PC-9 (cell line): ENCODE measurements around the gene CARNS1. TPM values are rescaled to one million over a fixed set of nuclear protein-coding genes. Genes with fewer than 3 reads are reported as not detected.

Experiments
- BruUV-seq: library from RNA; stranded (reverse); fragments of 400-500 nt; replicated peaks from 2 replicates; lab custom pipeline; 2021; lab: Mats Ljungman, UMichigan
- CTCF ChIA-PET: fragments of 300-600 bp; sonication (Branson Sonifier 250); formaldehyde crosslinking; loops from one replicate; lab custom pipeline; 2022; ENCODE audit warnings: antibody characterized with exemption; lab: Charles Lee
- POLR2A ChIA-PET: fragments of 300-600 bp; sonication (Branson Sonifier 250); formaldehyde crosslinking; loops from one replicate; lab custom pipeline; 2022; ENCODE audit warnings: antibody characterized with exemption; ENCODE audit not compliant: unreplicated experiment; lab: Charles Lee
- DNase-seq, 2 experiments: peaks; one replicate each; pipeline versions ENCODE4 v3.0.0 to v3.0.0-alpha.2; 2015 to 2022; ENCODE audit warnings: mixed read lengths in 1 of 2
- H2AFZ ChIP-seq: fragments of 200-600 bp; sonication (generic); 2 replicates; pipeline ENCODE4 v1.8.1; 2017; ENCODE audit warnings: antibody characterized with exemption
- H3F3A ChIP-seq: fragments of 200-600 bp; sonication (generic); 2 replicates; pipeline ENCODE4 v1.8.1; 2017; ENCODE audit warnings: antibody characterized with exemption, mild to moderate bottlenecking, low read depth; ENCODE audit not compliant: insufficient read depth
- H3K27ac ChIP-seq: fragments of 200-600 bp; sonication (generic); 2 replicates; pipeline ENCODE4 v1.6.1; 2016; ENCODE audit warnings: mixed run types
- H3K27me3 ChIP-seq: fragments of 200-600 bp; sonication (generic); 2 replicates; pipeline ENCODE4 v1.6.1; 2016; ENCODE audit warnings: low read depth, mixed run types; ENCODE audit not compliant: insufficient read depth
- H3K36me3 ChIP-seq: fragments of 200-600 bp; sonication (generic); 2 replicates; pipeline ENCODE4 v1.6.1; 2016; ENCODE audit warnings: low read depth, mixed run types
- H3K4me1 ChIP-seq: fragments of 200-600 bp; sonication (generic); replicated peaks from 2 replicates; pipeline ENCODE4 v1.6.1; 2016; ENCODE audit warnings: mixed run types; ENCODE audit not compliant: insufficient read depth
- H3K4me2 ChIP-seq: fragments of 200-600 bp; sonication (generic); 2 replicates; pipeline ENCODE4 v1.6.1; 2017; ENCODE audit warnings: mixed run types
- H3K4me3 ChIP-seq: fragments of 200-600 bp; sonication (generic); 2 replicates; pipeline ENCODE4 v1.6.1; 2016; ENCODE audit warnings: mixed run types
- H3K79me2 ChIP-seq: fragments of 200-600 bp; sonication (generic); 2 replicates; pipeline ENCODE4 v1.6.1; 2017; ENCODE audit warnings: low read depth, mixed run types
- H3K9me2 ChIP-seq: fragments of 200-600 bp; sonication (generic); 2 replicates; pipeline ENCODE4 v1.8.1; 2017; ENCODE audit warnings: mild to moderate bottlenecking; ENCODE audit not compliant: insufficient read depth
- H3K9me3 ChIP-seq: fragments of 200-600 bp; sonication (generic); 2 replicates; pipeline ENCODE4 v1.8.1; 2016; ENCODE audit warnings: low read depth; ENCODE audit not compliant: insufficient read depth
- H4K20me1 ChIP-seq: fragments of 200-600 bp; sonication (generic); 2 replicates; pipeline ENCODE4 v1.8.1; 2017; ENCODE audit not compliant: insufficient read depth
- CTCF ChIP-seq: fragments of 200-600 bp; sonication (generic); conservative IDR thresholded peaks from 2 replicates; pipeline ENCODE4 v1.6.1; 2017; ENCODE audit warnings: mixed run types, antibody characterized with exemption, mild to moderate bottlenecking, moderate library complexity
- EZH2 ChIP-seq: fragments of 200-600 bp; sonication (generic); IDR thresholded peaks from 2 replicates; pipeline ENCODE4 v1.8.0; 2017; ENCODE audit warnings: antibody characterized with exemption, low read depth
- intact Hi-C: fragments of 100-400 bp; cut with micrococcal nuclease; formaldehyde crosslinking; loops from one replicate; pipeline ENCODE4 v1.10.0; 2022; ENCODE audit not compliant: unreplicated experiment
- total RNA-seq: library from RNA; stranded (reverse); gene quantifications from 2 replicates; pipeline ENCODE4 v1.2.3, GENCODE V29; 2021

CARNS1 gene
- total RNA-seq, 1 experiment from 2014 or later = 0.15 TPM

- Histone ChIP-seq H2AFZ (no peak overlapping the region), H3K9me3 (no peaks in the 10 kb centered on the region), H3K79me2 (peaks cover 7% of the 10 kb centered on the region), H3K9me2 (no peaks in the 10 kb centered on the region), H3F3A (peaks cover 29% of the 10 kb centered on the region), H3K4me3 (no peak overlapping the region), H3K4me1 (peaks cover 15% of the 10 kb centered on the region), H3K27me3 (no peaks in the 10 kb centered on the region), H4K20me1 (peaks cover 6% of the 10 kb centered on the region; the same call in 1 of the 2 replicates), H3K4me2 (no peak overlapping the region), H3K27ac (no peak overlapping the region), H3K36me3 (no peaks in the 10 kb centered on the region; the same call in none of the 2 replicates)
- no peak for DNase-seq
- POLR2A ChIA-PET = no interaction called here
- intact Hi-C loops = no loop called here
- no TSS peak for BruUV-seq
- no peak for TF ChIP-seq EZH2
- TF ChIP-seq CTCF = no peak
- CTCF ChIA-PET = no interaction called here
Observed at GRCh38 chr11:67437809-67438157, 22.3 kb downstream of the CARNS1 start.

- H3K36me3 ChIP-seq = no peaks in the 10 kb centered on the region; the same call in none of the 2 replicates
- no peaks in the 10 kb centered on the region for H3K9me3 ChIP-seq
- BruUV-seq = no TSS peak
- H3K9me2 ChIP-seq = no peaks in the 10 kb centered on the region
- no peak overlapping the region for H3K4me3 ChIP-seq
- H3F3A ChIP-seq = peaks cover 29% of the 10 kb centered on the region
- intact Hi-C loops = no loop called here
- no peaks in the 10 kb centered on the region for H3K27me3 ChIP-seq
- no peak for DNase-seq
- peaks cover 12% of the 10 kb centered on the region for H3K4me1 ChIP-seq
- H2AFZ ChIP-seq = no peak overlapping the region
- H3K27ac ChIP-seq = no peak overlapping the region
- TF ChIP-seq CTCF = no peak
- H3K4me2 ChIP-seq = no peak overlapping the region
- POLR2A ChIA-PET = no interaction called here
- CTCF ChIA-PET = no interaction called here
- peaks cover 10% of the 10 kb centered on the region for H3K79me2 ChIP-seq
- H4K20me1 ChIP-seq = peaks cover 6% of the 10 kb centered on the region; the same call in 1 of the 2 replicates
Observed at GRCh38 chr11:67438158-67438902, 22.9 kb downstream of the CARNS1 start.

GRCh38 chr11:67439321-67440228, 24.1 kb downstream of the CARNS1 start:
- Histone ChIP-seq H4K20me1 (0 out of 2 replicates have a peak, but pooled peaks cover 6% of the 10 kb centered on the region), H3F3A (peaks cover 37% of the 10 kb centered on the region), H3K4me3 (no peak overlapping the region), H3K4me1 (peaks cover 12% of the 10 kb centered on the region), H3K9me3 (no peaks in the 10 kb centered on the region), H2AFZ (no peak overlapping the region), H3K4me2 (no peak overlapping the region), H3K27ac (no peak overlapping the region), H3K9me2 (no peaks in the 10 kb centered on the region), H3K79me2 (peaks cover 16% of the 10 kb centered on the region), H3K36me3 (no peaks in the 10 kb centered on the region; the same call in none of the 2 replicates), H3K27me3 (no peaks in the 10 kb centered on the region)
- peak in 1 of 2 experiments; percentile 52 for DNase-seq
- ChIA-PET CTCF (no interaction called here), POLR2A (interaction anchor here (0.6 to 0.7 kb wide), 2 partner anchors 33 to 41 kb away, joined by 3 read pairs; no protein-coding TSS in a partner anchor)
- no TSS peak for BruUV-seq
- TF ChIP-seq EZH2 (no peak), CTCF (peak; percentile 41; the same call in 1 of the 2 replicates)
- intact Hi-C loops = loop anchor here (5.0 kb wide), 1 partner anchor 68 kb away; the partner anchor contains the start of genes CDK2AP2 and PITPNM1
